GM18511 (cell line): ENCODE measurements around the gene IL31RA.

Experiments
- ATAC-seq: cut with Tn5 transposase; IDR thresholded peaks from one replicate; pipeline ENCODE4 v1.9.1; 2021; ENCODE audit warnings: mild to moderate bottlenecking, moderate library complexity; ENCODE audit not compliant: unreplicated experiment

The IL31RA gene

GRCh38 chr5:55858104-55858503, 6.9 kb downstream of the IL31RA start:
- ATAC-seq: no peak

- no peak for ATAC-seq
These were observed 9.1 kb downstream of the IL31RA start for GRCh38 chr5:55860288-55860687.

GRCh38 chr5:55860709-55861108, 9.6 kb downstream of the IL31RA start:
- ATAC-seq: no peak

- ATAC-seq: no peak
These were observed 13.7 kb downstream of the IL31RA start for GRCh38 chr5:55864606-55865541.

GRCh38 chr5:55865831-55866230, 14.7 kb downstream of the IL31RA start:
- ATAC-seq: no peak

- ATAC-seq: no peak
These were observed 15.3 kb downstream of the IL31RA start for GRCh38 chr5:55866485-55866884.

- ATAC-seq: no peak
These were observed 15.8 kb downstream of the IL31RA start for GRCh38 chr5:55866934-55867333.

GRCh38 chr5:55868846-55869245, 17.7 kb downstream of the IL31RA start:
- ATAC-seq: no peak

GRCh38 chr5:55869847-55870246, 18.7 kb downstream of the IL31RA start:
- ATAC-seq: no peak

- no peak for ATAC-seq
These were observed 22.1 kb downstream of the IL31RA start for GRCh38 chr5:55873234-55873633.

GRCh38 chr5:55877655-55878054, 26.5 kb downstream of the IL31RA start:
- no peak for ATAC-seq

- no peak for ATAC-seq
These were observed 29.3 kb downstream of the IL31RA start for GRCh38 chr5:55880453-55880852.

GRCh38 chr5:55885359-55885758, 34.2 kb downstream of the IL31RA start:
- ATAC-seq: no peak

- ATAC-seq: no peak
These were observed 37.0 kb downstream of the IL31RA start for GRCh38 chr5:55888205-55888604.

- ATAC-seq: no peak
These were observed 41.3 kb downstream of the IL31RA start for GRCh38 chr5:55892479-55892878.

GRCh38 chr5:55894135-55894534, 43.0 kb downstream of the IL31RA start:
- ATAC-seq: no peak

- no peak for ATAC-seq
These were observed 44.2 kb downstream of the IL31RA start for GRCh38 chr5:55895346-55895745.

GRCh38 chr5:55896238-55896637, 45.1 kb downstream of the IL31RA start:
- no peak for ATAC-seq

- no peak for ATAC-seq
These were observed 45.5 kb downstream of the IL31RA start for GRCh38 chr5:55896663-55897062.

- no peak for ATAC-seq
These were observed 46.2 kb downstream of the IL31RA start for GRCh38 chr5:55897206-55897894.

- no peak for ATAC-seq
These were observed 46.7 kb downstream of the IL31RA start for GRCh38 chr5:55897905-55898304.

- ATAC-seq: no peak
These were observed 48.2 kb downstream of the IL31RA start for GRCh38 chr5:55899344-55899743.
